ENCODE data around the gene F5.
"Not testable (repeated sequence)": the region's sequence is repeated elsewhere in the genome, so short reads cannot be mapped to it uniquely, and the experiment has no call there.

- not testable (repeated sequence) for TF ChIP-seq CTCF, POLR2A (IDR thresholded peaks at IDR 0.05)
Measured at GRCh38 chr1:169503601-169504000, 82.7 kb downstream of the F5 start.
